ENCODE data around the gene MTR. TPM values are rescaled to one million over a fixed set of nuclear protein-coding genes. Genes with fewer than 3 reads are reported as not detected.

Gene MTR
- total RNA-seq, 1 experiment from 2014 or later: 54.6 TPM

DNA sequence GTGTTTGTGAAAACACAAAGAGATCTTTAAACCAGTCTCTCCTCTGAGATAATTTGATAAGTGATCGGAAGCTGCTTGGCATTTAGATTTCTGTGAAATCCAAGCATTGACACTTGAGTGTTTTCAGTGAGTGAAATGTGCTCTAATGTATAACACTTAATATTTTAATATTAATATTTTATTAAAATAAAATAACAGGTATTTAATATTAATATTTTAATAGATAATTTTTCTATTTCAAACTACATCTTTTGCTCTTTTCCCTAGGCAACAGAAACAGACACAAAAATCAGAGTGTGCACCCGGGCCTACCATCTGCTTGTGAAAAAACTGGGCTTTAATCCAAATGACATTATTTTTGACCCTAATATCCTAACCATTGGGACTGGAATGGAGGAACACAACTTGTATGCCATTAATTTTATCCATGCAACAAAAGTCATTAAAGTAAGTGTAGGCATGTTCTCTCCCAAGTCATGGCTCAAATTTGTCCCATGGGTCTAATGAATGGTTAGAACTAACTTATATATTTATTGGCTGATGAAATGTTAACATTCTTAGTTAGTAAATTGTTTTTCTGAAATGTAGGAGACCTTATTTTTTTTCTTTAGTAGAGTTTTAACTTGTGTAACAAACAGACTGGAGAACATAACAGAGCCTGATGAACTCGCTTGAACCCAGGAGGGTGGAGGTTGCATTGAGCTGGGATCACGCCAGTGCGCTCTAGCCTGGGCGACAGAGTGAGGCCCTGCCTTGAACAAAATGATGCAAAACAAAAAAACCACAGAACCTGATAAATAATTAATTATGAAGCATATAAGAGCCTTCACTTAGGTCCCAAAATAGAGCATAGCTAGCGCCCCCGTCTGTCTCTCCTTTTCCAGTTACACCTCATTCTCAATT lies 55.2 kb downstream of the MTR start:
- Mint-ChIP-seq H3K27me3 (ENCODE audit: insufficient read depth, unreplicated experiment) (no peaks in the 10 kb centered on the region), H3K9me3 (ENCODE audit: unreplicated experiment) (no peaks in the 10 kb centered on the region), H3K4me1 (ENCODE audit: insufficient read depth, unreplicated experiment) (peaks cover 13% of the 10 kb centered on the region), H3K4me3 (ENCODE audit: unreplicated experiment) (no peak overlapping the region), H3K27ac (ENCODE audit: low read depth, unreplicated experiment) (peak overlapping the region; percentile 0), H3K36me3 (ENCODE audit: insufficient read depth, unreplicated experiment) (peaks cover 74% of the 10 kb centered on the region)
- ChIA-PET POLR2A (interaction anchor here (0.6 to 1.4 kb wide), 3 partner anchors 13 to 246 kb away, joined by 3 to 4 read pairs (median 3); partner anchors contain the start of gene HEATR1), CTCF (interaction anchor here (0.7 to 4.0 kb wide), 7 partner anchors 9 to 537 kb away, joined by 3 to 13 read pairs (median 5); no protein-coding TSS in a partner anchor)
- intact Hi-C loops (cut with micrococcal nuclease): no loop called here
- no peak for DNase-seq (ENCODE audit: unreplicated experiment)
- TF ChIP-seq, protein P1, sequence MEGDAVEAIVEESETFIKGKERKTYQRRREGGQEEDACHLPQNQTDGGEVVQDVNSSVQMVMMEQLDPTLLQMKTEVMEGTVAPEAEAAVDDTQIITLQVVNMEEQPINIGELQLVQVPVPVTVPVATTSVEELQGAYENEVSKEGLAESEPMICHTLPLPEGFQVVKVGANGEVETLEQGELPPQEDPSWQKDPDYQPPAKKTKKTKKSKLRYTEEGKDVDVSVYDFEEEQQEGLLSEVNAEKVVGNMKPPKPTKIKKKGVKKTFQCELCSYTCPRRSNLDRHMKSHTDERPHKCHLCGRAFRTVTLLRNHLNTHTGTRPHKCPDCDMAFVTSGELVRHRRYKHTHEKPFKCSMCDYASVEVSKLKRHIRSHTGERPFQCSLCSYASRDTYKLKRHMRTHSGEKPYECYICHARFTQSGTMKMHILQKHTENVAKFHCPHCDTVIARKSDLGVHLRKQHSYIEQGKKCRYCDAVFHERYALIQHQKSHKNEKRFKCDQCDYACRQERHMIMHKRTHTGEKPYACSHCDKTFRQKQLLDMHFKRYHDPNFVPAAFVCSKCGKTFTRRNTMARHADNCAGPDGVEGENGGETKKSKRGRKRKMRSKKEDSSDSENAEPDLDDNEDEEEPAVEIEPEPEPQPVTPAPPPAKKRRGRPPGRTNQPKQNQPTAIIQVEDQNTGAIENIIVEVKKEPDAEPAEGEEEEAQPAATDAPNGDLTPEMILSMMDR (IDR thresholded peaks at IDR 0.05; ENCODE audit: unreplicated experiment): peak; percentile 10
- no TSS peak for BruUV-seq (replicated peaks)

DNA sequence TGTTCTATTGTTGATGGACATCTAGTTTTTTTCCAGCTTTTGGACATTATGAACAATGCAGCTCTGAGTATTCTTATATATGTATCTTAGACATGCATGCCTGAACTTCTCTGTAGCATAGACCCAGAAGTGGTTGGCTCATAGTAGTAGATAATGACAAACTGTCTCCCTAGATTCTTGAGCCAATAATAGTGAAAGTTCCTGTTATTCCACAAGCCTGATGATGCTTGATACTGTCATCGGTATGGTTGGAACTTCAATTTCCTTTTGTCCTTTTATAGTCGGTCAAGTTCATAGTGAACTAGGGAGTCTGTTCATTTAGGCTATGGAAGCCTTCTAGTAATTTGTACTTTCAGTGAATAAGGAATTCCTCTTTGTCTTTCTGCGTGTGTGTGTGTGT lies 56.8 kb downstream of the MTR start:
- intact Hi-C loops (cut with micrococcal nuclease): no loop called here
- peaks cover 13% of the 10 kb centered on the region for H3K4me1 Mint-ChIP-seq (ENCODE audit: insufficient read depth, unreplicated experiment)
- no peaks in the 10 kb centered on the region for H3K27me3 Mint-ChIP-seq (ENCODE audit: insufficient read depth, unreplicated experiment)
- H3K4me3 Mint-ChIP-seq (ENCODE audit: unreplicated experiment): no peak overlapping the region
- DNase-seq (ENCODE audit: unreplicated experiment): no peak
- peaks cover 88% of the 10 kb centered on the region for H3K36me3 Mint-ChIP-seq (ENCODE audit: insufficient read depth, unreplicated experiment)
- TF ChIP-seq, protein P1 (IDR thresholded peaks at IDR 0.05; ENCODE audit: unreplicated experiment): no peak
- ChIA-PET CTCF (interaction anchor here (0.8 to 4.0 kb wide), 6 partner anchors 15 to 748 kb away, joined by 3 to 13 read pairs (median 4); no protein-coding TSS in a partner anchor), POLR2A (interaction anchor here (0.9 to 1.2 kb wide), 2 partner anchors 151 to 257 kb away, joined by 3 read pairs; no protein-coding TSS in a partner anchor)
- no TSS peak for BruUV-seq (replicated peaks)
- no peak overlapping the region for H3K27ac Mint-ChIP-seq (ENCODE audit: low read depth, unreplicated experiment)
- no peaks in the 10 kb centered on the region for H3K9me3 Mint-ChIP-seq (ENCODE audit: unreplicated experiment)

DNA sequence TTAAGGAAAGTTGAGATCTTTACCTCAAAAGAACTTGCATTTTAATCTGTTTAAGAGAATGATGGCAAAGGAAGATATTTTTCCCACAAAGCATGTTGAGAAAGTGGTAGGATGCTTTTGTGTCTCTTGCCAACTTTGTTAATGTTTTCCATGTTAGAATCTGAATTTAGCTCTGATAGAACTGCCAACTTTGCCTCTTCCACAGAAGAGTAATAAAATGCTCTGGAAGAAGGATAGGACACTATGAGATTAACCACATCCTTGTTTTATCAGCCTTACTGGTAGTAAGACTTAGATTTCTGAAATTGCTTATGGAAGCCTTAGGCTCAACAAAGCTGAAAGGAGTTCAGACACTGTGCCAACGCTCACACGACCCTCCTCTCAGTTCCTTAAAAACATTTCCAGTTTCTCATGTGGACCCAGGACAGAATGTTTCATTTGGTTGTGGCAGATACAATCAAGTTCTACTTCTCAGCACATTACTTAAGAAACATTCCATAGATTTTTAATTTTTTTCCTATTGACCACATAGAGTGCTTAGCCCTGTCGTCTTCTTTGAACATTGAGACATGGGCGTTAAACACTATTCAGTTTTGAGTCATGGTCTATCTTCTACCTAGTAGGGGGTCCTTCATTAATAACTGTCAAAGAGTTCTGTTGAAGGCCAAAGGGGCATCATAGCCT lies 59.0 kb downstream of the MTR start:
- H3K27ac Mint-ChIP-seq (ENCODE audit: low read depth, unreplicated experiment): peak overlapping the region; percentile 86

More for the DNA sequence above, 59.0 kb downstream of the MTR start:
- TF ChIP-seq, protein P1 (IDR thresholded peaks at IDR 0.05; ENCODE audit: unreplicated experiment): no peak
- intact Hi-C loops (cut with micrococcal nuclease): no loop called here
- ChIA-PET CTCF (interaction anchor here (0.5 to 4.0 kb wide), 13 partner anchors 8 to 533 kb away, joined by 3 to 13 read pairs (median 4); no protein-coding TSS in a partner anchor), POLR2A (interaction anchor here (0.5 to 2.3 kb wide), 6 partner anchors 9 to 618 kb away, joined by 3 to 8 read pairs (median 4); partner anchors contain the start of genes HEATR1 and MTR)
- peak overlapping the region; percentile 28 for H3K4me3 Mint-ChIP-seq (ENCODE audit: unreplicated experiment)
- H3K36me3 Mint-ChIP-seq (ENCODE audit: insufficient read depth, unreplicated experiment): peaks cover 93% of the 10 kb centered on the region
- peaks cover 13% of the 10 kb centered on the region for H3K4me1 Mint-ChIP-seq (ENCODE audit: insufficient read depth, unreplicated experiment)
- no TSS peak for BruUV-seq (replicated peaks)
- H3K27me3 Mint-ChIP-seq (ENCODE audit: insufficient read depth, unreplicated experiment): no peaks in the 10 kb centered on the region
- DNase-seq (ENCODE audit: unreplicated experiment): no peak
- no peaks in the 10 kb centered on the region for H3K9me3 Mint-ChIP-seq (ENCODE audit: unreplicated experiment)

Measured in MCF 10A (cell line).